ENCODE data around the gene RBM11. TPM values are rescaled to one million over a fixed set of nuclear protein-coding genes. Genes with fewer than 3 reads are reported as not detected.

The RBM11 gene
- total and polyA plus RNA-seq, 2 experiments from 2014 or later = not detected

DNA sequence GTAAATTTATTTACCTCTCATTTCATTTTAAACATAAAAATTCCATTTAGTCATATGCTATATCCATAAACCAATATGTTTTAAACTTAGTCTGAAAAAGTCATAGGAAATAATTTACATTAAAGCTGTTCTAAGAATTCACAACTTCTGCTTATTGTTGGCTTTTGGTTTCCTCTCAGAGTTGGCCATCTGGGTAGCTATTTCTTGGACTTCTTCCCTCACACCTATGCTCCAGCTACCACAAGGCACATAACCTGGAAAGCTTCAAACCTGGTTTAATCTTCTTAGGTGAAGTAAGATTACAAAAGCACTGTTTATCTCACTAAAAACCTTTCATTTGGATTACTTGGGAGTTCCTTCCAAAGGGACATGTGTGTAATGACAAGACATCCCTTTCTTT lies 29.8 kb downstream of the RBM11 start:
- no peaks in the 10 kb centered on the region for H3K36me3 ChIP-seq (ENCODE audit: low read depth)
- no peaks in the 10 kb centered on the region for H3F3A ChIP-seq (ENCODE audit: insufficient read depth)
- no peak overlapping the region for H3K4me2 ChIP-seq (ENCODE audit: unreplicated experiment)
- H3K4me3 ChIP-seq = no peak overlapping the region
- H3K9me2 ChIP-seq (ENCODE audit: insufficient read depth) = no peaks in the 10 kb centered on the region
- H3K4me1 ChIP-seq (ENCODE audit: insufficient read depth) = no peaks in the 10 kb centered on the region
- no peak for DNase-seq
- H3K79me2 ChIP-seq (ENCODE audit: insufficient read depth) = no peaks in the 10 kb centered on the region
- TF ChIP-seq EZH2 (IDR thresholded peaks at IDR 0.05; ENCODE audit: insufficient read depth, poor library complexity, severe bottlenecking) (no peak), EZH2phosphoT487 (IDR thresholded peaks at IDR 0.05; ENCODE audit: insufficient read depth, low read depth) (no peak)
- H2AFZ ChIP-seq = no peak overlapping the region
- no peaks in the 10 kb centered on the region for H3K9me3 ChIP-seq (ENCODE audit: low read depth)
- no peak overlapping the region for H3K27ac ChIP-seq
- H3K27me3 ChIP-seq (replicated peaks; ENCODE audit: insufficient read depth) = no peaks in the 10 kb centered on the region
- H3K9ac ChIP-seq = no peak overlapping the region
- in situ Hi-C loops (cut with MboI) = no loop called here
- H4K20me1 ChIP-seq (ENCODE audit: insufficient read depth) = no peaks in the 10 kb centered on the region

DNA sequence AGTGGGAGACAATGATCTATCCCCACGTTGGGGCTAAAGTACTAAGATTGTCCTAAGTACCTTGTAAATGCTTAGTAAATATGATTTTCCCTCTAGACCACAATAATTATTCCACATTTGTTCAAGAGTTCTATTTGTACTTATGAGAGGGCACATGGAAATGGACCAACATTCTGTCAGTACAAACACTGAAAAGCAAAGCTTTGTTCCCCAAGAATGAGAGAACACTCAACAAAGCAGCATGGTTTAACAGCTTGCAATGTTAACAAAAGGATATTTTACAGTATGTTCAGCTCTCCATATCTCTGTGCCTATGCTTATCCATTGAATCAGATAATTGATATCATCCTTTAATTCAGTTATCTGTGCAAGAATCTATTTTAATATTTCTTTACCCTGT lies 35.4 kb downstream of the RBM11 start:
- Histone ChIP-seq H3K4me1 (ENCODE audit: insufficient read depth) (no peaks in the 10 kb centered on the region), H3K9me2 (ENCODE audit: insufficient read depth) (no peaks in the 10 kb centered on the region), H3K9ac (no peak overlapping the region), H3K36me3 (ENCODE audit: low read depth) (no peaks in the 10 kb centered on the region), H3K4me3 (no peak overlapping the region), H3K9me3 (ENCODE audit: low read depth) (no peaks in the 10 kb centered on the region), H3K4me2 (ENCODE audit: unreplicated experiment) (no peak overlapping the region), H3K27me3 (replicated peaks; ENCODE audit: insufficient read depth) (no peaks in the 10 kb centered on the region), H3K27ac (no peak overlapping the region), H3F3A (ENCODE audit: insufficient read depth) (no peaks in the 10 kb centered on the region), H3K79me2 (ENCODE audit: insufficient read depth) (no peaks in the 10 kb centered on the region), H2AFZ (no peak overlapping the region), H4K20me1 (ENCODE audit: insufficient read depth) (no peaks in the 10 kb centered on the region)
- in situ Hi-C loops (cut with MboI) = no loop called here
- WGBS, 2 experiments (ENCODE audit: low coverage in 1 of 2, low lambda C conversion rate in 2 of 2, missing lambda C conversion rate in 2 of 2) = 0 to 4% methylated on average over 1 of the region's 1 CpG
- DNase-seq = no peak
- TF ChIP-seq EZH2phosphoT487 (IDR thresholded peaks at IDR 0.05; ENCODE audit: insufficient read depth, low read depth) (no peak), EZH2 (IDR thresholded peaks at IDR 0.05; ENCODE audit: insufficient read depth, poor library complexity, severe bottlenecking) (no peak)

DNA sequence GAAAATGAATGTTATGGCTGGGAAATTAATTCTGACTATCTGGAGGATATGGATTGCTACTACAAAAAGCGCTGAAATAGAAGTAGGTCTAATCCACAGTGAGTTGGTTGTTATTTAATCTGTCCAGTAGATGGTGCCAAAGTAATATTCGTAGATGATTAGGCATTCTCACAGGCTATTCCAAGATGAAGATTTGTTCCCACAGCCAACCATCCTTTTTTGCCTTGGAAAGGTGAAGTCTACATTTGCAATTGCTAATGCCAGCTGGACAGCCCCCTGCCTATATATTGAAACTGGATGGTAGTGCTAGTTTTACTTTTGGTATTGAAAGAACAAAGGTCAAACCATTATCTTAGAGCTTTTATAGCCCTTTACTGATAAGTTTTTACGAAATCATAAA lies 43.8 kb downstream of the RBM11 start:
- TF ChIP-seq EZH2 (IDR thresholded peaks at IDR 0.05; ENCODE audit: insufficient read depth, poor library complexity, severe bottlenecking) (no peak), EZH2phosphoT487 (IDR thresholded peaks at IDR 0.05; ENCODE audit: insufficient read depth, low read depth) (no peak)
- Histone ChIP-seq H2AFZ (no peak overlapping the region), H3K9me3 (ENCODE audit: low read depth) (no peaks in the 10 kb centered on the region), H3K9ac (no peak overlapping the region), H3K79me2 (ENCODE audit: insufficient read depth) (no peaks in the 10 kb centered on the region), H3K27me3 (replicated peaks; ENCODE audit: insufficient read depth) (peaks cover 4% of the 10 kb centered on the region; the same call in 1 of the 2 replicates), H3K9me2 (ENCODE audit: insufficient read depth) (no peaks in the 10 kb centered on the region), H3K27ac (no peak overlapping the region), H4K20me1 (ENCODE audit: insufficient read depth) (no peaks in the 10 kb centered on the region), H3K36me3 (ENCODE audit: low read depth) (no peaks in the 10 kb centered on the region), H3K4me2 (ENCODE audit: unreplicated experiment) (no peak overlapping the region), H3K4me1 (ENCODE audit: insufficient read depth) (no peaks in the 10 kb centered on the region), H3K4me3 (no peak overlapping the region), H3F3A (ENCODE audit: insufficient read depth) (no peaks in the 10 kb centered on the region)
- WGBS, 2 experiments (ENCODE audit: low coverage in 1 of 2, low lambda C conversion rate in 2 of 2, missing lambda C conversion rate in 2 of 2) = 32% methylated on average over 3 of the region's 3 CpGs
- in situ Hi-C loops (cut with MboI) = no loop called here
- peak; percentile 61 for DNase-seq

DNA sequence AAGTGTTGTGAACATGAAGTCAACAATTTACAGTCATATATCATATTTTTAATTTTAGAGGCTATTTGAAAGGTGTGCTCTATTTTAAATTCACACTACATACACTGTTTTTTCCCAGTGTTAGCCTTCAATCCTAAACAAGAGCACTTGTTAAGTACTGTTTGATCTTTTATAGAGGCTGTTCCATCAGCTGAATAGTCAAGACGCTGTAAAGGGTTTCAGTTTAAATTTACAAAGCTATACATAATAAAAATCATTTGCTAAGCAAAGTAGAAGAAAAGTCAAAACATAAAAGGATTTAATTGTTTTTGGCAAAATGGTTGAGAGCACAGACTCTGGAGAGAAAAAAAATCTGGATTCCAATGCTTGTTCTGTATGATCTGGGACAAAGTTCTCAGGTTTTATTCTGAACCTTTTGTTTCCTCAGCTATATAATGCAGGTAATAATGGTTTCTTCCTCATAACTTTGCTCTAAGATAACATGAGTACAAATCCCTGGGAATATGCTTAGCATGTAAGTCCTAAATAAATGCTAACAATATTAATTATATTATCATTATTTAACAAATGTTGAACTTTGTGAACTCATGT lies 44.3 kb downstream of the RBM11 start:
- in situ Hi-C loops (cut with MboI) = no loop called here
- no peak overlapping the region for H3K9ac ChIP-seq
- no peaks in the 10 kb centered on the region for H3K9me3 ChIP-seq (ENCODE audit: low read depth)
- H3K79me2 ChIP-seq (ENCODE audit: insufficient read depth) = no peaks in the 10 kb centered on the region
- H3K27ac ChIP-seq = no peak overlapping the region
- H3K4me2 ChIP-seq (ENCODE audit: unreplicated experiment) = no peak overlapping the region
- no peaks in the 10 kb centered on the region for H3K4me1 ChIP-seq (ENCODE audit: insufficient read depth)
- H4K20me1 ChIP-seq (ENCODE audit: insufficient read depth) = no peaks in the 10 kb centered on the region
- 0% methylated on average over 1 of the region's 1 CpG for WGBS, 2 experiments (ENCODE audit: low coverage in 1 of 2, low lambda C conversion rate in 2 of 2, missing lambda C conversion rate in 2 of 2)
- peaks cover 4% of the 10 kb centered on the region; the same call in 1 of the 2 replicates for H3K27me3 ChIP-seq (replicated peaks; ENCODE audit: insufficient read depth)
- no peaks in the 10 kb centered on the region for H3F3A ChIP-seq (ENCODE audit: insufficient read depth)
- no peaks in the 10 kb centered on the region for H3K9me2 ChIP-seq (ENCODE audit: insufficient read depth)
- no peaks in the 10 kb centered on the region for H3K36me3 ChIP-seq (ENCODE audit: low read depth)
- TF ChIP-seq EZH2 (IDR thresholded peaks at IDR 0.05; ENCODE audit: insufficient read depth, poor library complexity, severe bottlenecking) = no peak
- no peak overlapping the region for H2AFZ ChIP-seq
- no peak for DNase-seq
- H3K4me3 ChIP-seq = no peak overlapping the region

DNA sequence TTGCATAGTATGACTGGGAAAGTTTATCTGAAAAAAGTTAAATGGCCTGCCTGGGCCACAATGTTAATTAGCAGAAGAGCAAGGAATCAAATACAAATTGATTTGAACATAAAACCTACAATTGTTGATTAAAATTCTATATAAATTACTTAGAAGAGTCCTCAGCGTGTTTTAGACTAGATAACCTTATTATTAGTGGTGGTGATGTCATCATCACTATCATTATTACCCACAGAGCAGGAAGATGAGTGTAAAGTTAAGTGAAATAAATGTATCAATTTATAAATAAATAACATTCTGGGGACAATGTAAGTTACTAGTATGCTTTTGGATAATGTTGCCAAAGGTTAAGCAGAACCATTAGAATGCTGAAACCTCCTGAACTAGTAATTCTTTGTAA lies 46.1 kb downstream of the RBM11 start:
- no peak overlapping the region for H3K4me2 ChIP-seq (ENCODE audit: unreplicated experiment)
- H2AFZ ChIP-seq = no peak overlapping the region
- H4K20me1 ChIP-seq (ENCODE audit: insufficient read depth) = no peaks in the 10 kb centered on the region
- H3K79me2 ChIP-seq (ENCODE audit: insufficient read depth) = no peaks in the 10 kb centered on the region
- no peak overlapping the region for H3K9ac ChIP-seq
- in situ Hi-C loops (cut with MboI) = no loop called here
- no peaks in the 10 kb centered on the region for H3F3A ChIP-seq (ENCODE audit: insufficient read depth)
- no peak overlapping the region for H3K27ac ChIP-seq
- TF ChIP-seq EZH2phosphoT487 (IDR thresholded peaks at IDR 0.05; ENCODE audit: insufficient read depth, low read depth) (no peak), EZH2 (IDR thresholded peaks at IDR 0.05; ENCODE audit: insufficient read depth, poor library complexity, severe bottlenecking) (no peak)
- no peak for DNase-seq
- no peak overlapping the region for H3K4me3 ChIP-seq
- H3K9me2 ChIP-seq (ENCODE audit: insufficient read depth) = no peaks in the 10 kb centered on the region
- H3K4me1 ChIP-seq (ENCODE audit: insufficient read depth) = no peaks in the 10 kb centered on the region
- H3K27me3 ChIP-seq (replicated peaks; ENCODE audit: insufficient read depth) = peaks cover 4% of the 10 kb centered on the region; the same call in 1 of the 2 replicates
- H3K9me3 ChIP-seq (ENCODE audit: low read depth) = no peaks in the 10 kb centered on the region
- 56 to 67% methylated on average over 1 of the region's 1 CpG for WGBS, 2 experiments (ENCODE audit: low coverage in 1 of 2, low lambda C conversion rate in 2 of 2, missing lambda C conversion rate in 2 of 2)
- no peaks in the 10 kb centered on the region for H3K36me3 ChIP-seq (ENCODE audit: low read depth)
